Smooth muscle cell (in vitro differentiated cells): Measurements from ENCODE around the gene TBC1D5. TPM values are rescaled to one million over a fixed set of nuclear protein-coding genes. Genes with fewer than 3 reads are reported as not detected.

Source experiments
- DNase-seq: peaks from one replicate; lab custom pipeline; 2025; ENCODE audit not compliant: unreplicated experiment; lab: John Stamatoyannopoulos, UW
- H2AFZ ChIP-seq: fragments of 200-600 bp; sonication (generic); 2 replicates; pipeline ENCODE4 v1.6.0; 2016; ENCODE audit warnings: antibody characterized with exemption, low read depth, mild to moderate bottlenecking
- H3F3A ChIP-seq: fragments of 200-600 bp; sonication (generic); 2 replicates; pipeline ENCODE4 v1.6.0; 2017; ENCODE audit warnings: antibody characterized with exemption, low read depth
- H3K27ac ChIP-seq: fragments of 200-600 bp; sonication (generic); 2 replicates; pipeline ENCODE4 v1.5.1; 2016; ENCODE audit warnings: low read depth, mild to moderate bottlenecking
- H3K27me3 ChIP-seq: fragments of 200-600 bp; sonication (generic); 2 replicates; pipeline ENCODE4 v1.6.1; 2016; ENCODE audit warnings: low read depth, mild to moderate bottlenecking
- H3K36me3 ChIP-seq: fragments of 200-600 bp; sonication (generic); 2 replicates; pipeline ENCODE4 v1.5.1; 2016; ENCODE audit warnings: low read depth
- H3K4me1 ChIP-seq: fragments of 200-600 bp; sonication (generic); 2 replicates; pipeline ENCODE4 v1.5.1; 2016; ENCODE audit warnings: low read depth
- H3K4me2 ChIP-seq: fragments of 200-600 bp; sonication (generic); 2 replicates; pipeline ENCODE4 v1.6.0; 2016; ENCODE audit warnings: mild to moderate bottlenecking
- H3K4me3 ChIP-seq: fragments of 200-600 bp; sonication (generic); 2 replicates; pipeline ENCODE4 v1.5.1; 2016; ENCODE audit warnings: mild to moderate bottlenecking
- H3K79me2 ChIP-seq: fragments of 200-600 bp; sonication (generic); 2 replicates; pipeline ENCODE4 v1.6.0; 2016; ENCODE audit warnings: low read depth, mild to moderate bottlenecking
- H3K9ac ChIP-seq: fragments of 200-600 bp; sonication (generic); 2 replicates; pipeline ENCODE4 v1.6.0; 2016; ENCODE audit warnings: low read depth
- H3K9me3 ChIP-seq: fragments of 200-600 bp; sonication (generic); replicated peaks from 2 replicates; pipeline ENCODE4 v1.5.1; 2016; ENCODE audit warnings: low read depth
- H4K20me1 ChIP-seq: fragments of 200-600 bp; sonication (generic); 2 replicates; pipeline ENCODE4 v1.6.0; 2016; ENCODE audit warnings: low read depth
- CTCF ChIP-seq: fragments of 200-600 bp; sonication (generic); IDR thresholded peaks from 2 replicates; pipeline ENCODE4 v1.5.1; 2017; ENCODE audit warnings: borderline replicate concordance, mild to moderate bottlenecking, antibody characterized with exemption; ENCODE audit not compliant: insufficient read depth, poor library complexity, severe bottlenecking
- WGBS: methylation state at CpG from one replicate; pipeline ENCODE4 v1.1.7; 2016; ENCODE audit warnings: low lambda C conversion rate; 5-methylcytosine and 5-hydroxymethylcytosine counted together
- polyA plus RNA-seq: library from polyadenylated mRNA; unstranded; fragments of >200 nt; fragmentation: Nextera tagmentation; extraction: Ambion mirVana; gene quantifications from 2 replicates; pipeline ENCODE4 v1.2.1, GENCODE V29; 2016
- total RNA-seq: library from RNA; depleted of rRNA; stranded (reverse); fragments of >200 nt; gene quantifications from 2 replicates; pipeline ENCODE4 v1.2.3, GENCODE V29; 2014

Gene TBC1D5
- total and polyA plus RNA-seq, 2 experiments from 2014 or later, result 14.6 to 35.3 TPM

- no peak for DNase-seq
- Histone ChIP-seq H3K27me3 (no peaks in the 10 kb centered on the region), H3K4me3 (no peak overlapping the region), H3K4me1 (peaks cover 19% of the 10 kb centered on the region), H3K36me3 (no peaks in the 10 kb centered on the region), H3K4me2 (no peak overlapping the region), H3K79me2 (no peaks in the 10 kb centered on the region), H3F3A (no peaks in the 10 kb centered on the region), H4K20me1 (peaks cover 6% of the 10 kb centered on the region), H3K27ac (no peak overlapping the region), H3K9me3 (no peaks in the 10 kb centered on the region), H3K9ac (no peak overlapping the region), H2AFZ (no peak overlapping the region)
- 63% methylated on average over 2 of the region's 2 CpGs for WGBS
- no peak for TF ChIP-seq CTCF
Measured at GRCh38 chr3:17551333-17551732, 191.1 kb downstream of the TBC1D5 start.

DNA sequence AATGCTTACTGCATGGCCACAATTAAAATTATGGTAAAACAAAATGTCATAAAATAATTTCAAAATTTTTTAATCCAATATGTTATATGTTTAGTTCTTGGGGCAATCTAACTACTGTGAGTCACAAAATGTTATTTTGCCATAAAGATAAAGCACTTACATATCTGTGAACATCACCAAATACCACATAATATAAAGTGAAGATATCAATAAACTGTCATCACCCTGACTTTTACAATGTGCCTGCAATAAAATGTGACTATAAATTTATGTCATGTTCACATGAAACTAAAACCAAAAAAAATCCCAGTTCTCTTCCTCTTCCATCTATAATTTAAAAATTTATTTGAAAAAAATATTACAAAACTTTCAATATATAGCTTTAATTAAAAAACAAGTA, 191.8 kb downstream of the TBC1D5 start:
- no peaks in the 10 kb centered on the region for H3F3A ChIP-seq
- no peaks in the 10 kb centered on the region for H3K27me3 ChIP-seq
- H3K4me1 ChIP-seq, result peaks cover 19% of the 10 kb centered on the region
- H3K9me3 ChIP-seq, result no peaks in the 10 kb centered on the region
- TF ChIP-seq CTCF, result no peak
- no peak overlapping the region for H3K27ac ChIP-seq
- no peaks in the 10 kb centered on the region for H3K79me2 ChIP-seq
- no peak overlapping the region for H3K4me3 ChIP-seq
- H3K9ac ChIP-seq, result no peak overlapping the region
- no peaks in the 10 kb centered on the region for H3K36me3 ChIP-seq
- H2AFZ ChIP-seq, result no peak overlapping the region
- peaks cover 6% of the 10 kb centered on the region for H4K20me1 ChIP-seq
- H3K4me2 ChIP-seq, result no peak overlapping the region
- no peak for DNase-seq

DNA sequence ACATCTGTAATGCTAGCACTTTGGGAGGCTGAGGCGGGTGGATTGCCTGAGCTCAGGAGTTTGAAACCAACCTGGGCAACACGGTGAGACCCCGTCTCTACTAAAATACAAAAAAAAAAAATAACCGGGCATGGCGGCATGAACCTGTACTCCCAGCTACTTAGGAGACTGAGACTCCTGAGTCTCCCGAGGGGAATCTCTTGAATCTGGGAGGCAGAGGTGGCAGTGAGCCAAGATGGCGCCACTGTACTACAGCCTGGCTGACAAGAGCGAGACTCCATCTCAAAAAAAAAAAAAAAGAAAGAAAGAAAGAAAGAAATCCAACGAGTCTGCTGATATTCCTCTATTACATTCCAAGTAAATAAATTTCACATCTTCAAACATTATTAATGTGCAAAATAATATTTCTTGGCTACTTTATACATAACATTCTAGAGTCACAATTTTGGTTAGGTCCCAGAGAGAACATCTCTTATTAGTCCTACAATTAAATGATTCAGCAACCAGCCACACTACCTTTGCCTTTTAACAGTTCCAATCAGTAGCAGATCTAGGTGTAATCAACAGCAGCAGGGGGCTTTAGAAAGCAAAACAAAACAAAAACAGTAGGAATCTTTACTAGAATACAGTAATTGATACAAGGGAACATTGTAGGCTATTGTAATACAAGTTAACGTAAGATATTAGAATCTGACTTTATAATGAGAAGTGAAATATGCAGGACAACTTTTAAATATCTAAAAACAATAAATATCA, 195.8 kb downstream of the TBC1D5 start:
- Histone ChIP-seq H3F3A (no peaks in the 10 kb centered on the region), H2AFZ (no peak overlapping the region), H3K9ac (no peak overlapping the region), H3K79me2 (no peaks in the 10 kb centered on the region), H3K4me2 (no peak overlapping the region), H3K36me3 (no peaks in the 10 kb centered on the region), H3K27ac (no peak overlapping the region), H3K4me1 (peaks cover 4% of the 10 kb centered on the region), H3K27me3 (no peaks in the 10 kb centered on the region), H3K9me3 (no peaks in the 10 kb centered on the region), H3K4me3 (no peak overlapping the region), H4K20me1 (peaks cover 3% of the 10 kb centered on the region)
- 94% methylated on average over 10 of the region's 10 CpGs for WGBS
- TF ChIP-seq CTCF, result no peak
- DNase-seq, result no peak

GRCh38 chr3:17544632-17545031, 197.8 kb downstream of the TBC1D5 start:
- H3K9me3 ChIP-seq, result no peaks in the 10 kb centered on the region
- 93% methylated on average over 2 of the region's 2 CpGs for WGBS
- no peaks in the 10 kb centered on the region for H3K36me3 ChIP-seq
- H3K9ac ChIP-seq, result no peak overlapping the region
- H3K27ac ChIP-seq, result no peak overlapping the region
- H3K27me3 ChIP-seq, result no peaks in the 10 kb centered on the region
- DNase-seq, result no peak
- no peak overlapping the region for H3K4me3 ChIP-seq
- no peak overlapping the region for H2AFZ ChIP-seq
- TF ChIP-seq CTCF, result no peak
- no peak overlapping the region for H3K4me2 ChIP-seq
- H3K79me2 ChIP-seq, result no peaks in the 10 kb centered on the region
- H4K20me1 ChIP-seq, result peaks cover 3% of the 10 kb centered on the region
- H3K4me1 ChIP-seq, result no peaks in the 10 kb centered on the region
- no peaks in the 10 kb centered on the region for H3F3A ChIP-seq
